Measurements from ENCODE around the gene SLIT3.

The SLIT3 gene

DNA sequence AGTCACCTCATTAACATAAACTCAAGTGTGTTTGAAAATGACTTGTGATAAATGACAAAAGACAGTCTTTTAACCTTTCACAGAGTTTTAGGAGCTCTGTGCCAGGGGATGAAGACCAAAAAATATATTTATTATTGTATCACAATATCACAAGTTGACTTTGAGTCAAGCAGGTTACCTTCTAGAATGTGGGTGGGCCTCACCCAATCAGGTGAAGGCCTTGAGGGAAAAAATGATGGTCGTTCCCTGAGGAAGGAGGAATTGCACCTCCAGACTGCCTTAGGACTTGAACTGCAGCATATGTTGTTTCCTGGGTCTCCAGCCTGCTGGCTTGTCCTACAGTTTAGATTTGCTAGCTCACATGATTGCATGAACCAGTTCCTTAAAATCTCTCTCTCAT lies 680.1 kb downstream of the SLIT3 start:
- H3K4me1 ChIP-seq (ENCODE audit: control insufficient read depth, insufficient read depth, low read length) = no peaks in the 10 kb centered on the region
- no peaks in the 10 kb centered on the region for H3K9me3 ChIP-seq (ENCODE audit: control insufficient read depth, insufficient read depth, low read depth, low read length)
- H3K4me3 ChIP-seq (ENCODE audit: low read depth, low read length) = no peak overlapping the region
- ChIA-PET POLR2A (no interaction called here), CTCF (interaction anchor here (0.8 kb wide), 1 partner anchor 11 kb away, joined by 5 read pairs; no protein-coding TSS in a partner anchor)
- H3K36me3 ChIP-seq (ENCODE audit: control insufficient read depth in 2 of 2, insufficient read depth in 1 of 2, low read length in 2 of 2) = no peaks in the 10 kb centered on the region
- no peak overlapping the region for H3K27ac ChIP-seq (ENCODE audit: extremely low read depth, low read depth, low read length)
- TF ChIP-seq ZBTB7A (tag by site-specific recombination; IDR thresholded peaks at IDR 0.05; ENCODE audit: low read depth) (no peak), ZNF10 (tag by site-specific recombination; IDR thresholded peaks at IDR 0.05) (peak; percentile 99)

DNA sequence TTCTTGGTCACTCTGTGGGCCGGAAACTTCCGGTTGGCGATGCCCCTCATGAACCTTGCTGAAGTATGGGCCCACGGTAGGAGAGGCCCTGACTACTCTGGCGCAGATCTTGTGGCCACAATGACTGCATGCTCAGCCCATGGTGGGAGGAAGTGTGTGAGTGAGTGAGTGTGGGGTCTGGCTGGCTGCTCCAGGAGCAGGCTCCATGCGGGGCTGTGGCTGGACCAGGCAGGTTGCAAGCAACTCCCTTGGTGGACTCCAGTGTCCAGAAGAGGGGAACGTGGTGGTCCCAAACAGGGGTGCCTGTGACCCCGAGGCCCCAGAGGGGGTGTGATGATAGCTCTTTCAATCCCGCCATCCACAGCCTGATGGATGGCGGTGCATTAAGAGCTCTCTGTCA lies 686.3 kb downstream of the SLIT3 start:
- TF ChIP-seq SCRT1 (tag by site-specific recombination; IDR thresholded peaks at IDR 0.05; ENCODE audit: borderline replicate concordance) (no peak), ZIC2 (tag by site-specific recombination; IDR thresholded peaks at IDR 0.05) (no peak), ZNF350 (tag by site-specific recombination; IDR thresholded peaks at IDR 0.05) (no peak), ZNF16 (tag by site-specific recombination; IDR thresholded peaks at IDR 0.05; ENCODE audit: low read depth) (no peak), PRDM1 (tag by site-specific recombination; IDR thresholded peaks at IDR 0.05) (no peak), ZNF292 (tag by site-specific recombination; IDR thresholded peaks at IDR 0.05; ENCODE audit: borderline replicate concordance, low read depth) (no peak), ZNF791 (tag by site-specific recombination; IDR thresholded peaks at IDR 0.05) (no peak), OVOL3 (tag by site-specific recombination; IDR thresholded peaks at IDR 0.05) (no peak), ZNF623 (tag by site-specific recombination; IDR thresholded peaks at IDR 0.05) (no peak), ZNF792 (tag by site-specific recombination; IDR thresholded peaks at IDR 0.05) (no peak), RBAK (tag by site-specific recombination; IDR thresholded peaks at IDR 0.05) (no peak)
- TF ChIP-seq, protein P1, sequence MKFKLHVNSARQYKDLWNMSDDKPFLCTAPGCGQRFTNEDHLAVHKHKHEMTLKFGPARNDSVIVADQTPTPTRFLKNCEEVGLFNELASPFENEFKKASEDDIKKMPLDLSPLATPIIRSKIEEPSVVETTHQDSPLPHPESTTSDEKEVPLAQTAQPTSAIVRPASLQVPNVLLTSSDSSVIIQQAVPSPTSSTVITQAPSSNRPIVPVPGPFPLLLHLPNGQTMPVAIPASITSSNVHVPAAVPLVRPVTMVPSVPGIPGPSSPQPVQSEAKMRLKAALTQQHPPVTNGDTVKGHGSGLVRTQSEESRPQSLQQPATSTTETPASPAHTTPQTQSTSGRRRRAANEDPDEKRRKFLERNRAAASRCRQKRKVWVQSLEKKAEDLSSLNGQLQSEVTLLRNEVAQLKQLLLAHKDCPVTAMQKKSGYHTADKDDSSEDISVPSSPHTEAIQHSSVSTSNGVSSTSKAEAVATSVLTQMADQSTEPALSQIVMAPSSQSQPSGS (tag by site-specific recombination; IDR thresholded peaks at IDR 0.05; ENCODE audit: low read depth) = no peak
- TF ChIP-seq, protein P2, sequence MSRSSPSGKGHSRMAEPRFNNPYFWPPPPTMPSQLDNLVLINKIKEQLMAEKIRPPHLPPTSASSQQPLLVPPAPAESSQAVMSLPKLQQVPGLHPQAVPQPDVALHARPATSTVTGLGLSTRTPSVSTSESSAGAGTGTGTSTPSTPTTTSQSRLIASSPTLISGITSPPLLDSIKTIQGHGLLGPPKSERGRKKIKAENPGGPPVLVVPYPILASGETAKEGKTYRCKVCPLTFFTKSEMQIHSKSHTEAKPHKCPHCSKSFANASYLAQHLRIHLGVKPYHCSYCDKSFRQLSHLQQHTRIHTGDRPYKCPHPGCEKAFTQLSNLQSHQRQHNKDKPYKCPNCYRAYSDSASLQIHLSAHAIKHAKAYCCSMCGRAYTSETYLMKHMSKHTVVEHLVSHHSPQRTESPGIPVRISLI (tag by site-specific recombination; IDR thresholded peaks at IDR 0.05) = no peak
- Histone ChIP-seq H3K36me3 (ENCODE audit: control insufficient read depth in 2 of 2, insufficient read depth in 1 of 2, low read length in 2 of 2) (no peaks in the 10 kb centered on the region), H3K4me3 (ENCODE audit: low read depth, low read length) (no peak overlapping the region), H3K4me1 (ENCODE audit: control insufficient read depth, insufficient read depth, low read length) (no peaks in the 10 kb centered on the region), H3K9me3 (ENCODE audit: control insufficient read depth, insufficient read depth, low read depth, low read length) (no peaks in the 10 kb centered on the region), H3K27ac (ENCODE audit: extremely low read depth, low read depth, low read length) (no peak overlapping the region)
- CTCF ChIA-PET = interaction anchor here (0.5 to 0.7 kb wide), 2 partner anchors 23 to 86 kb away, joined by 3 read pairs; no protein-coding TSS in a partner anchor
- POLR2A ChIA-PET = no interaction called here

DNA sequence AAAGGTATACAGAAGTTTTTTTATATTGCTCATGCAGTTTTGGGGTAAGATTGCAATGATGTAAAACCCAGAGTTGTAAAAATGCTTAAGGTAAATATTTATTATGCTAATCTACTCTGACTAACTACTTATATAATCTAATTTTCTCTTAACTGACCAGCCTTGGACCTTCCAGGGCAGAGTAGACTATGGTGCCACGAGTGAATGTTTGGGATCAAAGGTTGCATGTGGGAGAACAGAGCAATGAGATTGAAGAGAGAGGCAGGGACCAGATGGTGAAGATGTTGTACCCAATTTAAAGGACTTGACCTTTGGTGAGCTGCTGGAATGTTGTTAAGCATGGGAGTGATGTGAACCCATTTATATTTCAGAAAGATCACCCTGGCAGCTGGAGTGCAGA lies 686.9 kb downstream of the SLIT3 start:
- Histone ChIP-seq H3K4me1 (ENCODE audit: control insufficient read depth, insufficient read depth, low read length) (no peaks in the 10 kb centered on the region), H3K9me3 (ENCODE audit: control insufficient read depth, insufficient read depth, low read depth, low read length) (no peaks in the 10 kb centered on the region), H3K4me3 (ENCODE audit: low read depth, low read length) (no peak overlapping the region), H3K36me3 (ENCODE audit: control insufficient read depth in 2 of 2, insufficient read depth in 1 of 2, low read length in 2 of 2) (no peaks in the 10 kb centered on the region), H3K27ac (ENCODE audit: extremely low read depth, low read depth, low read length) (no peak overlapping the region)
- CTCF ChIA-PET = no interaction called here
- POLR2A ChIA-PET = no interaction called here
- TF ChIP-seq, protein P3, sequence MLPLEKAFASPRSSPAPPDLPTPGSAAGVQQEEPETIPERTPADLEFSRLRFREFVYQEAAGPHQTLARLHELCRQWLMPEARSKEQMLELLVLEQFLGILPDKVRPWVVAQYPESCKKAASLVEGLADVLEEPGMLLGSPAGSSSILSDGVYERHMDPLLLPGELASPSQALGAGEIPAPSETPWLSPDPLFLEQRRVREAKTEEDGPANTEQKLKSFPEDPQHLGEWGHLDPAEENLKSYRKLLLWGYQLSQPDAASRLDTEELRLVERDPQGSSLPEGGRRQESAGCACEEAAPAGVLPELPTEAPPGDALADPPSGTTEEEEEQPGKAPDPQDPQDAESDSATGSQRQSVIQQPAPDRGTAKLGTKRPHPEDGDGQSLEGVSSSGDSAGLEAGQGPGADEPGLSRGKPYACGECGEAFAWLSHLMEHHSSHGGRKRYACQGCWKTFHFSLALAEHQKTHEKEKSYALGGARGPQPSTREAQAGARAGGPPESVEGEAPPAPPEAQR (tag by site-specific recombination; IDR thresholded peaks at IDR 0.05) = no peak
- TF ChIP-seq, protein P4, sequence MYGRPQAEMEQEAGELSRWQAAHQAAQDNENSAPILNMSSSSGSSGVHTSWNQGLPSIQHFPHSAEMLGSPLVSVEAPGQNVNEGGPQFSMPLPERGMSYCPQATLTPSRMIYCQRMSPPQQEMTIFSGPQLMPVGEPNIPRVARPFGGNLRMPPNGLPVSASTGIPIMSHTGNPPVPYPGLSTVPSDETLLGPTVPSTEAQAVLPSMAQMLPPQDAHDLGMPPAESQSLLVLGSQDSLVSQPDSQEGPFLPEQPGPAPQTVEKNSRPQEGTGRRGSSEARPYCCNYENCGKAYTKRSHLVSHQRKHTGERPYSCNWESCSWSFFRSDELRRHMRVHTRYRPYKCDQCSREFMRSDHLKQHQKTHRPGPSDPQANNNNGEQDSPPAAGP (tag by site-specific recombination; IDR thresholded peaks at IDR 0.05) = no peak
- TF ChIP-seq ZXDB (tag by site-specific recombination; IDR thresholded peaks at IDR 0.05) (no peak), ZNF501 (tag by site-specific recombination; IDR thresholded peaks at IDR 0.05) (no peak), ZNF571 (tag by site-specific recombination; IDR thresholded peaks at IDR 0.05) (no peak), ZNF623 (tag by site-specific recombination; IDR thresholded peaks at IDR 0.05) (no peak), HOXD13 (CRISPR knock-in tag; IDR thresholded peaks at IDR 0.05; ENCODE audit: borderline replicate concordance) (no peak)
- TF ChIP-seq, protein P5, sequence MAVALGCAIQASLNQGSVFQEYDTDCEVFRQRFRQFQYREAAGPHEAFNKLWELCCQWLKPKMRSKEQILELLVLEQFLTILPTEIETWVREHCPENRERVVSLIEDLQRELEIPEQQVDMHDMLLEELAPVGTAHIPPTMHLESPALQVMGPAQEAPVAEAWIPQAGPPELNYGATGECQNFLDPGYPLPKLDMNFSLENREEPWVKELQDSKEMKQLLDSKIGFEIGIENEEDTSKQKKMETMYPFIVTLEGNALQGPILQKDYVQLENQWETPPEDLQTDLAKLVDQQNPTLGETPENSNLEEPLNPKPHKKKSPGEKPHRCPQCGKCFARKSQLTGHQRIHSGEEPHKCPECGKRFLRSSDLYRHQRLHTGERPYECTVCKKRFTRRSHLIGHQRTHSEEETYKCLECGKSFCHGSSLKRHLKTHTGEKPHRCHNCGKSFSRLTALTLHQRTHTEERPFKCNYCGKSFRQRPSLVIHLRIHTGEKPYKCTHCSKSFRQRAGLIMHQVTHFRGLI (tag by site-specific recombination; IDR thresholded peaks at IDR 0.05) = no peak
- TF ChIP-seq, protein P6, sequence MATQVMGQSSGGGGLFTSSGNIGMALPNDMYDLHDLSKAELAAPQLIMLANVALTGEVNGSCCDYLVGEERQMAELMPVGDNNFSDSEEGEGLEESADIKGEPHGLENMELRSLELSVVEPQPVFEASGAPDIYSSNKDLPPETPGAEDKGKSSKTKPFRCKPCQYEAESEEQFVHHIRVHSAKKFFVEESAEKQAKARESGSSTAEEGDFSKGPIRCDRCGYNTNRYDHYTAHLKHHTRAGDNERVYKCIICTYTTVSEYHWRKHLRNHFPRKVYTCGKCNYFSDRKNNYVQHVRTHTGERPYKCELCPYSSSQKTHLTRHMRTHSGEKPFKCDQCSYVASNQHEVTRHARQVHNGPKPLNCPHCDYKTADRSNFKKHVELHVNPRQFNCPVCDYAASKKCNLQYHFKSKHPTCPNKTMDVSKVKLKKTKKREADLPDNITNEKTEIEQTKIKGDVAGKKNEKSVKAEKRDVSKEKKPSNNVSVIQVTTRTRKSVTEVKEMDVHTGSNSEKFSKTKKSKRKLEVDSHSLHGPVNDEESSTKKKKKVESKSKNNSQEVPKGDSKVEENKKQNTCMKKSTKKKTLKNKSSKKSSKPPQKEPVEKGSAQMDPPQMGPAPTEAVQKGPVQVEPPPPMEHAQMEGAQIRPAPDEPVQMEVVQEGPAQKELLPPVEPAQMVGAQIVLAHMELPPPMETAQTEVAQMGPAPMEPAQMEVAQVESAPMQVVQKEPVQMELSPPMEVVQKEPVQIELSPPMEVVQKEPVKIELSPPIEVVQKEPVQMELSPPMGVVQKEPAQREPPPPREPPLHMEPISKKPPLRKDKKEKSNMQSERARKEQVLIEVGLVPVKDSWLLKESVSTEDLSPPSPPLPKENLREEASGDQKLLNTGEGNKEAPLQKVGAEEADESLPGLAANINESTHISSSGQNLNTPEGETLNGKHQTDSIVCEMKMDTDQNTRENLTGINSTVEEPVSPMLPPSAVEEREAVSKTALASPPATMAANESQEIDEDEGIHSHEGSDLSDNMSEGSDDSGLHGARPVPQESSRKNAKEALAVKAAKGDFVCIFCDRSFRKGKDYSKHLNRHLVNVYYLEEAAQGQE (tag by site-specific recombination; IDR thresholded peaks at IDR 0.05) = no peak
